HEK293T (cell line): ENCODE measurements around the gene TRNP1.

Experiments
- ARNT ChIP-seq: fragments of 450-650 bp; IDR thresholded peaks from 2 replicates; pipeline ENCODE4 v1.6.1; 2017; ENCODE audit warnings: mild to moderate bottlenecking
- FOXK2 ChIP-seq: fragments of 450-650 bp; IDR thresholded peaks from 2 replicates; pipeline ENCODE4 v1.6.1; 2016; ENCODE audit warnings: mild to moderate bottlenecking
- NFRKB ChIP-seq: fragments of 450-650 bp; IDR thresholded peaks from 2 replicates; pipeline ENCODE4 v1.6.1; 2016; ENCODE audit warnings: mild to moderate bottlenecking, moderate library complexity

- TF ChIP-seq NFRKB (no peak), ARNT (no peak), FOXK2 (no peak)
Observed at GRCh38 chr1:27011058-27011764, 17.7 kb downstream of the TRNP1 start.
